IMR-90 (cell line): ENCODE data around the gene CDC42BPA. TPM values are rescaled to one million over a fixed set of nuclear protein-coding genes. Genes with fewer than 3 reads are reported as not detected.

Source experiments
- ATAC-seq: fragments of 200-7000 bp; cut with Tn5 transposase; 2 replicates; pipeline ENCODE4 v1.9.1; 2020; ENCODE audit warnings: low read depth, mild to moderate bottlenecking, moderate library complexity
- BruUV-seq: library from RNA; stranded (reverse); fragments of 400-500 nt; replicated peaks from 2 replicates; lab custom pipeline; 2021; lab: Mats Ljungman, UMichigan
- CTCF ChIA-PET: fragments of 300-600 bp; formaldehyde crosslinking; extraction: SDS; loops from one replicate; lab custom pipeline; 2021; ENCODE audit warnings: antibody characterized with exemption; lab: Yijun Ruan, JAX
- POLR2A ChIA-PET: fragments of 300-600 bp; sonication (Branson Sonifier 250); formaldehyde crosslinking; loops from one replicate; lab custom pipeline; 2022; ENCODE audit warnings: antibody characterized with exemption; ENCODE audit not compliant: unreplicated experiment; lab: Charles Lee
- DNase-seq: peaks from one replicate; pipeline ENCODE4 v3.0.0; 2013
- H2AFZ ChIP-seq: replicated peaks from 2 replicates; pipeline ENCODE3; 2013; ENCODE audit warnings: low read length, mild to moderate bottlenecking; ENCODE audit not compliant: poor library complexity
- H2AK5ac ChIP-seq: 2 replicates; pipeline ENCODE4 v1.6.1; 2013; ENCODE audit warnings: low read depth, low read length, inconsistent platforms
- H2AK9ac ChIP-seq: replicated peaks from 2 replicates; pipeline ENCODE3; 2013; ENCODE audit warnings: mild to moderate bottlenecking, low read depth, low read length, moderate library complexity; ENCODE audit not compliant: poor library complexity
- H2BK120ac ChIP-seq: 2 replicates; pipeline ENCODE4 v1.6.1; 2013; ENCODE audit warnings: low read depth, low read length, inconsistent platforms
- H2BK15ac ChIP-seq: 3 replicates; pipeline ENCODE4 v1.6.1; 2013; ENCODE audit warnings: low read depth, low read length, inconsistent platforms
- H2BK20ac ChIP-seq: 2 replicates; pipeline ENCODE4 v1.6.1; 2013; ENCODE audit warnings: low read depth, mild to moderate bottlenecking, inconsistent platforms, low read length, moderate library complexity
- H2BK5ac ChIP-seq: 2 replicates; pipeline ENCODE4 v1.6.1; 2013; ENCODE audit warnings: mild to moderate bottlenecking, low read depth, low read length, inconsistent platforms; ENCODE audit not compliant: poor library complexity, severe bottlenecking
- H3K14ac ChIP-seq: replicated peaks from 2 replicates; pipeline ENCODE4 v1.6.1; 2013; ENCODE audit warnings: low read depth, low read length, inconsistent platforms
- H3K18ac ChIP-seq: 2 replicates; pipeline ENCODE4 v1.6.1; 2013; ENCODE audit warnings: low read depth, low read length, control low read depth
- H3K23ac ChIP-seq: 2 replicates; pipeline ENCODE4 v1.6.1; 2013; ENCODE audit warnings: low read depth, low read length, inconsistent platforms
- H3K27ac ChIP-seq: 2 replicates; pipeline ENCODE4 v1.5.1; 2013; ENCODE audit warnings: mild to moderate bottlenecking, control low read depth, low read length; ENCODE audit not compliant: insufficient read depth
- H3K27me3 ChIP-seq: 2 replicates; pipeline ENCODE4 v1.6.1; 2013; ENCODE audit warnings: low read length; ENCODE audit not compliant: control insufficient read depth, insufficient read depth
- H3K36me3 ChIP-seq: 2 replicates; pipeline ENCODE4 v1.6.1; 2013; ENCODE audit warnings: low read length, mixed read lengths; ENCODE audit not compliant: control insufficient read depth, insufficient read depth
- H3K4ac ChIP-seq: 2 replicates; pipeline ENCODE4 v1.6.1; 2013; ENCODE audit warnings: low read depth, low read length, inconsistent platforms
- H3K4me1 ChIP-seq: 2 replicates; pipeline ENCODE4 v1.6.1; 2013; ENCODE audit warnings: low read length, mixed read lengths; ENCODE audit not compliant: control insufficient read depth, insufficient read depth
- H3K4me2 ChIP-seq: 2 replicates; pipeline ENCODE4 v1.6.1; 2013; ENCODE audit warnings: low read depth, mild to moderate bottlenecking, control low read depth, low read length, moderate library complexity
- H3K4me3 ChIP-seq: 2 replicates; pipeline ENCODE4 v1.5.1; 2013; ENCODE audit warnings: low read depth, mild to moderate bottlenecking, control low read depth, low read length, moderate library complexity; ENCODE audit not compliant: insufficient read depth
- H3K56ac ChIP-seq: 2 replicates; pipeline ENCODE4 v1.6.1; 2013; ENCODE audit warnings: low read length, inconsistent platforms; ENCODE audit not compliant: insufficient read depth; ENCODE audit errors: extremely low read depth
- H3K79me1 ChIP-seq, 2 experiments: 2 replicates each; pipeline ENCODE4 v1.6.1; 2013; ENCODE audit warnings: low read length in 2 of 2, inconsistent platforms in 1 of 2, low read depth in 1 of 2
- H3K9ac ChIP-seq: 2 replicates; pipeline ENCODE4 v1.6.1; 2013; ENCODE audit warnings: low read depth, low read length, control low read depth
- H3K9me1 ChIP-seq: 2 replicates; pipeline ENCODE4 v1.6.1; 2013; ENCODE audit warnings: low read length, inconsistent platforms; ENCODE audit not compliant: insufficient read depth
- H3K9me3 ChIP-seq: 2 replicates; pipeline ENCODE4 v1.6.1; 2013; ENCODE audit warnings: low read length; ENCODE audit not compliant: control insufficient read depth, insufficient read depth
- H4K20me1 ChIP-seq: 2 replicates; pipeline ENCODE4 v1.6.1; 2013; ENCODE audit warnings: low read length, inconsistent platforms; ENCODE audit not compliant: insufficient read depth
- H4K5ac ChIP-seq: 2 replicates; pipeline ENCODE4 v1.6.1; 2013; ENCODE audit warnings: mild to moderate bottlenecking, low read depth, low read length, control low read depth
- H4K8ac ChIP-seq, 2 experiments: 2 replicates each; pipeline ENCODE4 v1.6.1; 2013; ENCODE audit warnings: low read depth in 2 of 2, low read length in 2 of 2, control low read depth in 1 of 2, inconsistent platforms in 1 of 2
- H4K91ac ChIP-seq: 2 replicates; pipeline ENCODE4 v1.6.1; 2013; ENCODE audit warnings: low read depth, low read length, inconsistent platforms; ENCODE audit not compliant: insufficient read depth
- CEBPB ChIP-seq: IDR thresholded peaks from 2 replicates; pipeline ENCODE4 v1.6.1; 2012; ENCODE audit warnings: low read depth, low read length, improper control_type of control experiment
- MAFK ChIP-seq: IDR thresholded peaks from 2 replicates; pipeline ENCODE4 v1.6.1; 2012; ENCODE audit warnings: low read depth, low read length, improper control_type of control experiment
- WGBS, 2 experiments: methylation state at CpG; one replicate each; pipeline versions ENCODE4 v1.1.5 to v1.1.7; 2013; ENCODE audit warnings: missing lambda C conversion rate in 2 of 2; ENCODE audit not compliant: insufficient read length in 1 of 2; ENCODE audit errors: extremely low coverage in 2 of 2; 5-methylcytosine and 5-hydroxymethylcytosine counted together
- dilution Hi-C: fragments of 300-500 bp; cut with HindIII; formaldehyde crosslinking; loops from one replicate; pipeline ENCODE4 v1.14.3; 2018; ENCODE audit warnings: low sequenced_read_pairs; ENCODE audit not compliant: unreplicated experiment
- in situ Hi-C: fragments of 300-500 bp; cut with MboI; formaldehyde crosslinking; loops from 3 replicates; pipeline ENCODE4 v1.14.3; 2019; ENCODE audit warnings: low sequenced_read_pairs, inconsistent platforms, mixed read lengths
- intact Hi-C: fragments of 100-400 bp; cut with micrococcal nuclease; formaldehyde crosslinking; loops from 2 replicates; pipeline ENCODE4 v1.10.0; 2022
- polyA plus RNA-seq, 3 experiments: library from polyadenylated mRNA; depleted of rRNA; stranded (reverse); fragments of >200 nt; gene quantifications; 2 replicates each; pipeline ENCODE4 v1.2.3, GENCODE V29; 2012; ENCODE audit warnings: low replicate concordance in 1 of 3
- total RNA-seq: library from RNA; depleted of rRNA; stranded (reverse); fragments of >200 nt; gene quantifications from 2 replicates; pipeline ENCODE4 v1.2.3, GENCODE V29; 2012

CDC42BPA gene
- total and polyA plus RNA-seq, 2 of the 4 experiments (the other 2 are of a cell fraction): 9.4 to 27.8 TPM

DNA sequence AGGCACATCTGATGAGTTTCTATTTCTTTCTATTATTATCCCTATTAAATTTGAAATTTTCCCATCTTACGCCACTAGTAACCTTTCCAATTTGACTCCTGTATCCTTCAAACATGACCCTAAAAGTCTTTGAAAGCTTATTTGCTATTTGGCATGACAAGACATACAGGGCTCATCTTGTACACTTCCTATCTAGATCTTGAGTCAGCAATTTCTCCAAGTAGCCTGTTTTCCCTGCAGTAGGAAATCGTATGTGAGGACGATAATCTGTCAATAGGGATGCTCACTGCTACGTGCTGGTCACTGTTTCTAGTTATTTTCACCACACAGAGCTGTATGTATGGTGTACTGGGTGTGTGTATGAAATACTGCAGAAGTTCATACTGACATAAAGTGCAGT lies 142.7 kb downstream of the CDC42BPA start:
- H3K23ac ChIP-seq: no peak overlapping the region
- H4K91ac ChIP-seq: no peak overlapping the region
- no peak overlapping the region for H3K4ac ChIP-seq
- no CpG with 5 or more reads among the region's 4 CpGs for WGBS, 2 experiments
- no peak overlapping the region for H2AK9ac ChIP-seq
- ChIA-PET CTCF (interaction anchor here (1.3 kb wide), 1 partner anchor 11 kb away, joined by 4 read pairs; no protein-coding TSS in a partner anchor), POLR2A (no interaction called here)
- peak; percentile 54; the same call in 1 of the 2 replicates for TF ChIP-seq MAFK
- no peak for TF ChIP-seq CEBPB
- no peak for DNase-seq
- dilution Hi-C loops: no loop called here
- H2BK120ac ChIP-seq: no peak overlapping the region
- no peaks in the 10 kb centered on the region for H3K27me3 ChIP-seq
- no TSS peak for BruUV-seq
- H3K4me2 ChIP-seq: no peak overlapping the region
- peaks cover 25 to 31% of the 10 kb centered on the region in 2 experiments for H3K79me1 ChIP-seq
- H4K8ac ChIP-seq: no peak overlapping the region
- no peak overlapping the region for H3K18ac ChIP-seq
- H2BK15ac ChIP-seq: no peak overlapping the region
- no peak for ATAC-seq
- H3K4me3 ChIP-seq: no peak overlapping the region
- H4K20me1 ChIP-seq: no peaks in the 10 kb centered on the region; the same call in 1 of the 2 replicates
- no peak overlapping the region for H4K5ac ChIP-seq
- H3K4me1 ChIP-seq: 0 out of 2 replicates have a peak, but pooled peaks cover 2% of the 10 kb centered on the region
- no peak overlapping the region for H2AK5ac ChIP-seq
- H3K56ac ChIP-seq: no peak overlapping the region
- H2AFZ ChIP-seq: no peak overlapping the region
- H3K14ac ChIP-seq: no peak overlapping the region
- H3K9me1 ChIP-seq: peaks cover 2% of the 10 kb centered on the region; the same call in 1 of the 2 replicates
- peaks cover 4% of the 10 kb centered on the region; the same call in 1 of the 2 replicates for H3K36me3 ChIP-seq
- H2BK5ac ChIP-seq: no peak overlapping the region
- H3K9ac ChIP-seq: no peak overlapping the region
- no peaks in the 10 kb centered on the region for H3K9me3 ChIP-seq
- intact Hi-C loops: no loop called here
- H2BK20ac ChIP-seq: no peak overlapping the region
- H3K27ac ChIP-seq: no peak overlapping the region
- in situ Hi-C loops: no loop called here
